H9 (cell line): ENCODE measurements around the gene ANKRD11. TPM values are rescaled to one million over a fixed set of nuclear protein-coding genes. Genes with fewer than 3 reads are reported as not detected.

Source experiments
- DNase-seq: peaks from one replicate; pipeline ENCODE4 v3.0.0-alpha.2; 2017
- H2AFZ ChIP-seq: one replicate; pipeline ENCODE4 v1.6.1; 2013; ENCODE audit warnings: mild to moderate bottlenecking, low read length, control low read depth, moderate library complexity
- H2AK5ac ChIP-seq: 2 replicates; pipeline ENCODE4 v1.6.1; 2013; ENCODE audit warnings: low read length, control low read depth, mixed read lengths; ENCODE audit not compliant: insufficient read length
- H2BK120ac ChIP-seq: one replicate; pipeline ENCODE4 v1.6.1; 2013; ENCODE audit warnings: low read depth, mild to moderate bottlenecking, low read length, control low read depth, inconsistent platforms; ENCODE audit not compliant: poor library complexity, severe bottlenecking
- H2BK12ac ChIP-seq: 2 replicates; pipeline ENCODE4 v1.6.1; 2013; ENCODE audit warnings: low read length, control low read depth, mixed read lengths, low read depth; ENCODE audit not compliant: insufficient read length
- H2BK15ac ChIP-seq: 2 replicates; pipeline ENCODE4 v1.6.1; 2013; ENCODE audit warnings: low read depth, low read length, control low read depth
- H2BK20ac ChIP-seq: one replicate; pipeline ENCODE4 v1.6.1; 2013; ENCODE audit warnings: low read depth, mild to moderate bottlenecking, low read length, control low read depth, inconsistent platforms; ENCODE audit not compliant: poor library complexity, severe bottlenecking
- H2BK5ac ChIP-seq: 2 replicates; pipeline ENCODE4 v1.6.1; 2013; ENCODE audit warnings: low read length, control low read depth, mixed read lengths; ENCODE audit not compliant: insufficient read length
- H3K14ac ChIP-seq: 2 replicates; pipeline ENCODE4 v1.6.1; 2013; ENCODE audit warnings: low read length, control low read depth; ENCODE audit not compliant: insufficient read depth
- H3K18ac ChIP-seq: 2 replicates; pipeline ENCODE4 v1.6.1; 2013; ENCODE audit warnings: low read depth, mild to moderate bottlenecking, mixed read lengths, low read length, control low read depth; ENCODE audit not compliant: insufficient read length
- H3K23ac ChIP-seq: 2 replicates; pipeline ENCODE4 v1.6.1; 2013; ENCODE audit warnings: low read length, control low read depth, mixed read lengths, low read depth; ENCODE audit not compliant: insufficient read length
- H3K23me2 ChIP-seq: 2 replicates; pipeline ENCODE4 v1.6.1; 2013; ENCODE audit warnings: low read depth, mild to moderate bottlenecking, mixed read lengths, low read length, control low read depth; ENCODE audit not compliant: insufficient read length, poor library complexity, severe bottlenecking
- H3K27ac ChIP-seq: 2 replicates; pipeline ENCODE4 v1.5.1; 2013; ENCODE audit warnings: low read length, control low read depth, mixed read lengths, low read depth; ENCODE audit not compliant: insufficient read length
- H3K27me3 ChIP-seq: 2 replicates; pipeline ENCODE4 v1.6.1; 2013; ENCODE audit warnings: low read length, control low read depth, inconsistent platforms; ENCODE audit not compliant: insufficient read depth
- H3K4ac ChIP-seq: 2 replicates; pipeline ENCODE4 v1.6.1; 2013; ENCODE audit warnings: low read depth, mild to moderate bottlenecking, control low read depth, inconsistent platforms, low read length, moderate library complexity
- H3K4me1 ChIP-seq: 2 replicates; pipeline ENCODE4 v1.6.1; 2013; ENCODE audit warnings: low read length, control low read depth, inconsistent platforms; ENCODE audit not compliant: insufficient read depth
- H3K4me2 ChIP-seq: 2 replicates; pipeline ENCODE4 v1.6.1; 2013; ENCODE audit warnings: low read length, control low read depth, mixed read lengths; ENCODE audit not compliant: insufficient read length, insufficient read depth
- H3K56ac ChIP-seq: 2 replicates; pipeline ENCODE4 v1.6.1; 2013; ENCODE audit warnings: low read depth, mild to moderate bottlenecking, mixed read lengths, low read length, control low read depth; ENCODE audit not compliant: insufficient read length
- H3K79me1 ChIP-seq: 2 replicates; pipeline ENCODE4 v1.6.1; 2013; ENCODE audit warnings: low read depth, mild to moderate bottlenecking, moderate library complexity, low read length, control low read depth, inconsistent platforms; ENCODE audit not compliant: insufficient read depth, poor library complexity, severe bottlenecking
- H3K79me2 ChIP-seq: 2 replicates; pipeline ENCODE4 v1.6.1; 2013; ENCODE audit warnings: low read length, control low read depth, inconsistent platforms; ENCODE audit not compliant: insufficient read depth
- H3K9ac ChIP-seq: 2 replicates; pipeline ENCODE4 v1.6.1; 2013; ENCODE audit warnings: low read length, control low read depth, mixed read lengths; ENCODE audit not compliant: insufficient read length; ENCODE audit errors: extremely low read depth
- H3K9me3 ChIP-seq: one replicate; pipeline ENCODE4 v1.6.1; 2013; ENCODE audit warnings: low read depth, low read length, inconsistent platforms; ENCODE audit not compliant: control insufficient read depth
- H3T11ph ChIP-seq: one replicate; pipeline ENCODE4 v1.6.1; 2013; ENCODE audit warnings: mild to moderate bottlenecking, low read length, control low read depth, inconsistent platforms
- H4K20me1 ChIP-seq: one replicate; pipeline ENCODE4 v1.6.1; 2013; ENCODE audit not compliant: control insufficient read depth, insufficient read length, insufficient read depth
- H4K5ac ChIP-seq: 2 replicates; pipeline ENCODE4 v1.6.1; 2013; ENCODE audit warnings: low read depth, mild to moderate bottlenecking, mixed read lengths, low read length, control low read depth; ENCODE audit not compliant: insufficient read length
- H4K8ac ChIP-seq: replicated peaks from 2 replicates; pipeline ENCODE4 v1.6.1; 2013; ENCODE audit warnings: low read length, control low read depth, mixed read lengths, low read depth; ENCODE audit not compliant: insufficient read length
- H4K91ac ChIP-seq: 2 replicates; pipeline ENCODE4 v1.6.1; 2013; ENCODE audit warnings: low read depth, mild to moderate bottlenecking, moderate library complexity, mixed read lengths, low read length, control low read depth; ENCODE audit not compliant: insufficient read length
- H3K27ac Mint-ChIP-seq, 3 experiments: 2 replicates in 2 of 3; 3 replicates in 1 of 3; pipeline ENCODE4 v1.8.0; 2020 to 2021; ENCODE audit warnings: mixed read lengths in 3 of 3, mild to moderate bottlenecking in 1 of 3, moderate library complexity in 1 of 3
- H3K27me3 Mint-ChIP-seq: 2 replicates; pipeline ENCODE4 v1.8.0; 2021; ENCODE audit warnings: low read depth, mild to moderate bottlenecking, moderate library complexity, mixed read lengths
- H3K36me3 Mint-ChIP-seq, 3 experiments: 2 replicates in 2 of 3; 3 replicates in 1 of 3; pipeline ENCODE4 v1.8.0; 2020 to 2021; ENCODE audit warnings: low read depth in 3 of 3, mixed read lengths in 3 of 3; ENCODE audit not compliant: insufficient read depth in 1 of 3
- H3K4me1 Mint-ChIP-seq, 2 experiments: 2 replicates each; pipeline ENCODE4 v1.8.0; 2020; ENCODE audit warnings: mixed read lengths in 2 of 2
- H3K4me3 Mint-ChIP-seq, 2 experiments: 2 replicates in 1 of 2; 3 replicates in 1 of 2; pipeline ENCODE4 v1.8.0; 2020 to 2021; ENCODE audit warnings: mild to moderate bottlenecking in 2 of 2, mixed read lengths in 2 of 2, moderate library complexity in 1 of 2
- H3K9me3 Mint-ChIP-seq, 2 experiments: 2 replicates in 1 of 2; 3 replicates in 1 of 2; pipeline ENCODE4 v1.8.0; 2020; ENCODE audit warnings: mild to moderate bottlenecking in 2 of 2, mixed read lengths in 2 of 2, moderate library complexity in 1 of 2
- CTCF ChIP-seq: fragments of 200-600 bp; sonication (generic); conservative IDR thresholded peaks from 3 replicates; pipeline ENCODE4 v1.8.0; 2021; ENCODE audit warnings: antibody characterized with exemption, mild to moderate bottlenecking
- WGBS: extraction: QIAGEN DNeasy Blood & Tissue Kit; methylation state at CpG from one replicate; pipeline ENCODE4 v1.1.7; 2013; ENCODE audit warnings: missing lambda C conversion rate, low lambda C conversion rate, mixed read lengths; ENCODE audit not compliant: insufficient read length; ENCODE audit errors: extremely low coverage; 5-methylcytosine and 5-hydroxymethylcytosine counted together
- total RNA-seq: library from RNA; stranded (reverse); gene quantifications from 2 replicates; pipeline ENCODE4 v1.2.1, GENCODE V29; 2021

Gene ANKRD11
- total RNA-seq, 1 experiment from 2014 or later = 181 TPM

- no peaks in the 10 kb centered on the region for H3K27me3 ChIP-seq
- Mint-ChIP-seq H3K9me3 (no peaks in the 10 kb centered on the region), H3K27me3 (no peaks in the 10 kb centered on the region; the same call in 1 of the 2 replicates), H3K27ac (peak overlapping the region in 2 of 3 experiments; percentile 65 to 76; a peak in 3 of 7 replicates), H3K4me1 (peaks cover 68 to 72% of the 10 kb centered on the region in 2 experiments), H3K4me3 (no peak overlapping the region), H3K36me3 (peaks cover 0 to 14% (median 8%) of the 10 kb centered on the region in 3 experiments; a peak in 5 of 7 replicates)
- H3K18ac ChIP-seq = no peak overlapping the region
- peaks cover 81% of the 10 kb centered on the region for H3K79me2 ChIP-seq
- no peak overlapping the region for H3K4me2 ChIP-seq
- no peak overlapping the region for H3K56ac ChIP-seq
- no peak overlapping the region for H2BK5ac ChIP-seq
- no peak overlapping the region for H2AFZ ChIP-seq
- no peaks in the 10 kb centered on the region for H3K9me3 ChIP-seq
- H3K9ac ChIP-seq = no peak overlapping the region
- no peaks in the 10 kb centered on the region for H3K23me2 ChIP-seq
- H2BK120ac ChIP-seq = no peak overlapping the region
- WGBS = no CpG with 5 or more reads among the region's 8 CpGs
- H3K4me1 ChIP-seq = peaks cover 11% of the 10 kb centered on the region; the same call in 1 of the 2 replicates
- H3K79me1 ChIP-seq = peaks cover 9% of the 10 kb centered on the region
- H2BK12ac ChIP-seq = no peak overlapping the region
- peaks cover 6% of the 10 kb centered on the region for H4K20me1 ChIP-seq
- no peak overlapping the region for H3K4ac ChIP-seq
- no peak overlapping the region for H2BK20ac ChIP-seq
- H3K23ac ChIP-seq = no peak overlapping the region
- no peak overlapping the region for H3K14ac ChIP-seq
- H4K91ac ChIP-seq = no peak overlapping the region
- H3K27ac ChIP-seq = no peak overlapping the region
- DNase-seq = no peak
- H3T11ph ChIP-seq = no peak overlapping the region
- H2AK5ac ChIP-seq = no peak overlapping the region
- no peak for TF ChIP-seq CTCF
- H2BK15ac ChIP-seq = no peak overlapping the region
- H4K8ac ChIP-seq = no peak overlapping the region
- H4K5ac ChIP-seq = no peak overlapping the region
Observed at GRCh38 chr16:89443727-89444084, 46.7 kb downstream of the ANKRD11 start.
